Spleen (tissue), 11 donors: ENCODE data around the gene FH. TPM values are rescaled to one million over a fixed set of nuclear protein-coding genes. Genes with fewer than 3 reads are reported as not detected.

ENCODE experiments used
- DNase-seq: peaks from one replicate; pipeline ENCODE4 v3.0.0-alpha.2; 2020
- H3K27ac ChIP-seq, 8 donors: fragments of 200-600 bp; sonication (generic) in 7 of 8; 1 replicate in 4 of 8; 2 replicates in 4 of 8; pipeline versions ENCODE4 v1.5.0 to v1.8.0; 2016 to 2021; ENCODE audit warnings: inconsistent platforms in 4 of 8, mild to moderate bottlenecking in 4 of 8, moderate library complexity in 1 of 8
- H3K27me3 ChIP-seq, 7 donors: fragments of 200-600 bp; sonication (generic) in 6 of 7; replicated peaks in 1 of 7; 1 replicate in 4 of 7; 2 replicates in 3 of 7; pipeline versions ENCODE4 v1.5.0 to v1.8.0; 2016 to 2021; ENCODE audit warnings: inconsistent platforms in 3 of 7, mild to moderate bottlenecking in 1 of 7
- H3K36me3 ChIP-seq, 6 donors: fragments of 200-600 bp; sonication (generic) in 5 of 6; 1 replicate in 4 of 6; 2 replicates in 2 of 6; pipeline versions ENCODE4 v1.5.0 to v1.8.0; 2016 to 2021; ENCODE audit warnings: inconsistent platforms in 2 of 6
- H3K4me1 ChIP-seq, 6 donors: fragments of 200-600 bp; sonication (generic) in 5 of 6; 1 replicate in 3 of 6; 2 replicates in 3 of 6; pipeline versions ENCODE4 v1.5.0 to v1.8.0; 2016 to 2021; ENCODE audit warnings: inconsistent platforms in 3 of 6
- H3K4me3 ChIP-seq, 8 donors: fragments of 200-600 bp; sonication (generic) in 7 of 8; 1 replicate in 4 of 8; 2 replicates in 4 of 8; pipeline versions ENCODE4 v1.5.0 to v1.8.0; 2016 to 2021; ENCODE audit warnings: inconsistent platforms in 4 of 8, mild to moderate bottlenecking in 4 of 8, moderate library complexity in 2 of 8
- H3K9me3 ChIP-seq, 8 donors: fragments of 200-600 bp; sonication (generic) in 7 of 8; 1 replicate in 4 of 8; 2 replicates in 4 of 8; pipeline versions ENCODE4 v1.5.0 to v1.8.0; 2016 to 2021; ENCODE audit warnings: inconsistent platforms in 4 of 8
- CTCF ChIP-seq, 11 experiments: fragments of 200-600 bp in 7 of 11; fragments of 450-650 bp in 4 of 11; sonication (generic) in 4 of 11; IDR thresholded peaks in 8 of 11; conservative IDR thresholded peaks in 3 of 11; 1 replicate in 7 of 11; 2 replicates in 4 of 11; pipeline versions ENCODE4 v1.4.0 to v1.8.0; 2016 to 2021; ENCODE audit warnings: antibody characterized with exemption in 11 of 11, inconsistent platforms in 4 of 11, mild to moderate bottlenecking in 1 of 11
- POLR2A ChIP-seq, 3 donors: fragments of 450-650 bp; IDR thresholded peaks; one replicate each; pipeline ENCODE4 v1.5.1; 2017; ENCODE audit warnings: antibody characterized with exemption in 3 of 3, mild to moderate bottlenecking in 1 of 3
- POLR2AphosphoS5 ChIP-seq, 3 donors: sonication (generic); formaldehyde crosslinking; IDR thresholded peaks; one replicate each; pipeline ENCODE4 v1.5.1; 2017; ENCODE audit warnings: antibody characterized with exemption in 3 of 3
- WGBS, 5 donors: extraction: QIAGEN DNeasy Blood & Tissue Kit in 3 of 5; methylation state at CpG; one replicate each; pipeline versions ENCODE4 v1.1.5 to v1.1.7; 2013 to 2018; 5-methylcytosine and 5-hydroxymethylcytosine counted together
- intact Hi-C: fragments of 100-400 bp; cut with DNase I; formaldehyde crosslinking; loops from one replicate; pipeline ENCODE4 v1.15.0; 2023; ENCODE audit warnings: low total_unique reads
- polyA plus RNA-seq, 3 donors: library from polyadenylated mRNA; stranded (reverse); fragments of 200-250 nt; gene quantifications; one replicate each; pipeline ENCODE4 v1.2.1, GENCODE V29; 2013
- total RNA-seq, 7 donors: library from RNA; depleted of rRNA in 3 of 7; stranded (reverse); fragments of >200 nt in 3 of 7; fragmentation: NEBNext Ultra II Directional in 4 of 7; extraction: Animal tissue kit (Norgen Biotek cat#: 25700) in 4 of 7; gene quantifications; one replicate each; pipeline versions ENCODE4 v1.1.0 to v1.2.1, GENCODE V29; 2016 to 2021
- donor health status: healthy with polysubstance abuse.
- donor health status: DM: no; HTN: no; CAD: no; lungs with moderate emphysema.
- donor health status: DM: no; HTN: no; CAD: no.
- donor health status: Bipolar disorder and iron deficiency.
- donor health status: healthy.
- donor health status: DM: no; HTN: no; CAD: no.
- donor health status: DM: yes; HTN: yes; CAD: no.

FH gene
- total and polyA plus RNA-seq, 10 donors, result 24.4 to 49.5 (median 34.5) TPM

GRCh38 chr1:241459186-241459802 lies 60.3 kb downstream of the FH start:
- Histone ChIP-seq H3K36me3 (no peaks in the 10 kb centered on the region), H3K4me3 (no peak overlapping the region), H3K27me3 (no peaks in the 10 kb centered on the region), H3K27ac (no peak overlapping the region), H3K9me3 (no peaks in the 10 kb centered on the region), H3K4me1 (no peaks in the 10 kb centered on the region)
- WGBS, 5 donors, result 46 to 69% (median 56%) methylated on average over 2 of the region's 2 CpGs
- TF ChIP-seq POLR2A (IDR thresholded peaks at IDR 0.05), result no peak
- no peak for TF ChIP-seq CTCF (IDR thresholded peaks at IDR 0.05 in 8 of 11, conservative IDR thresholded peaks at IDR 0.05 in 3 of 11)
- no peak for TF ChIP-seq POLR2AphosphoS5 (IDR thresholded peaks at IDR 0.05)
- intact Hi-C loops, result no loop called here
- DNase-seq, result no peak

GRCh38 chr1:241457421-241457820 lies 62.1 kb downstream of the FH start:
- Histone ChIP-seq H3K27me3 (no peaks in the 10 kb centered on the region), H3K4me3 (no peak overlapping the region), H3K4me1 (no peaks in the 10 kb centered on the region), H3K27ac (no peak overlapping the region), H3K36me3 (no peaks in the 10 kb centered on the region), H3K9me3 (no peaks in the 10 kb centered on the region)
- intact Hi-C loops, result no loop called here
- DNase-seq, result no peak
- TF ChIP-seq POLR2AphosphoS5 (IDR thresholded peaks at IDR 0.05) (no peak), POLR2A (IDR thresholded peaks at IDR 0.05) (no peak), CTCF (IDR thresholded peaks at IDR 0.05 in 8 of 11, conservative IDR thresholded peaks at IDR 0.05 in 3 of 11) (no peak)

GRCh38 chr1:241456743-241457142 lies 62.8 kb downstream of the FH start:
- WGBS, 5 donors, result 85 to 93% (median 88%) methylated on average over 1 of the region's 1 CpG
- H3K4me3 ChIP-seq, result no peak overlapping the region
- TF ChIP-seq CTCF (IDR thresholded peaks at IDR 0.05 in 8 of 11, conservative IDR thresholded peaks at IDR 0.05 in 3 of 11) (no peak), POLR2AphosphoS5 (IDR thresholded peaks at IDR 0.05) (no peak), POLR2A (IDR thresholded peaks at IDR 0.05) (no peak)
- intact Hi-C loops, result no loop called here
- H3K4me1 ChIP-seq, result no peaks in the 10 kb centered on the region
- no peaks in the 10 kb centered on the region for H3K36me3 ChIP-seq
- H3K27me3 ChIP-seq, result no peaks in the 10 kb centered on the region
- no peak for DNase-seq
- H3K9me3 ChIP-seq, result no peaks in the 10 kb centered on the region
- H3K27ac ChIP-seq, result no peak overlapping the region

- no peak for TF ChIP-seq POLR2A (IDR thresholded peaks at IDR 0.05)
- TF ChIP-seq POLR2AphosphoS5 (IDR thresholded peaks at IDR 0.05), result no peak
- no peak for TF ChIP-seq CTCF (IDR thresholded peaks at IDR 0.05 in 8 of 11, conservative IDR thresholded peaks at IDR 0.05 in 3 of 11)
- intact Hi-C loops, result no loop called here
- 89 to 100% (median 92%) methylated on average over 1 of the region's 1 CpG for WGBS, 5 donors
- no peaks in the 10 kb centered on the region for H3K36me3 ChIP-seq
- H3K4me1 ChIP-seq, result no peaks in the 10 kb centered on the region
- no peak for DNase-seq
- no peaks in the 10 kb centered on the region for H3K9me3 ChIP-seq
- no peaks in the 10 kb centered on the region for H3K27me3 ChIP-seq
- no peak overlapping the region for H3K4me3 ChIP-seq
- H3K27ac ChIP-seq, result no peak overlapping the region
These were observed 65.8 kb downstream of the FH start for GRCh38 chr1:241453732-241454131.
